Loucy (cell line): Measurements from ENCODE around the gene TACR1.

ENCODE experiments used
- H2AFZ ChIP-seq: fragments of 200-600 bp; sonication (generic); 2 replicates; pipeline ENCODE4 v1.6.0; 2016; ENCODE audit warnings: antibody characterized with exemption, mild to moderate bottlenecking, low read length, moderate library complexity
- H3F3A ChIP-seq: fragments of 200-600 bp; 2 replicates; pipeline ENCODE4 v1.6.0; 2016; ENCODE audit warnings: antibody characterized with exemption, low read depth, mild to moderate bottlenecking
- H3K27me3 ChIP-seq: fragments of 200-600 bp; sonication (generic); 2 replicates; pipeline ENCODE4 v1.6.1; 2014; ENCODE audit warnings: low read length, mild to moderate bottlenecking; ENCODE audit not compliant: insufficient read depth, poor library complexity, severe bottlenecking
- H3K36me3 ChIP-seq: fragments of 200-600 bp; sonication (generic); 2 replicates; pipeline ENCODE4 v1.6.1; 2016; ENCODE audit warnings: low read length; ENCODE audit not compliant: insufficient read depth
- H3K4me1 ChIP-seq: fragments of 200-600 bp; sonication (generic); 2 replicates; pipeline ENCODE4 v1.5.1; 2014; ENCODE audit warnings: low read length, mild to moderate bottlenecking; ENCODE audit not compliant: insufficient read depth, poor library complexity, severe bottlenecking
- H3K4me2 ChIP-seq: fragments of 200-600 bp; sonication (generic); 2 replicates; pipeline ENCODE4 v1.6.0; 2014; ENCODE audit warnings: antibody characterized with exemption, low read length, low read depth, mild to moderate bottlenecking; ENCODE audit not compliant: poor library complexity, severe bottlenecking
- H3K4me3 ChIP-seq: fragments of 200-600 bp; sonication (generic); 2 replicates; pipeline ENCODE4 v1.5.1; 2014; ENCODE audit warnings: low read length, mild to moderate bottlenecking, mixed read lengths; ENCODE audit not compliant: poor library complexity, severe bottlenecking
- H3K79me2 ChIP-seq: fragments of 200-600 bp; sonication (generic); 2 replicates; pipeline ENCODE4 v1.6.1; 2014; ENCODE audit warnings: low read length; ENCODE audit not compliant: insufficient read depth
- H3K9ac ChIP-seq: fragments of 200-600 bp; sonication (generic); 2 replicates; pipeline ENCODE4 v1.6.0; 2014; ENCODE audit warnings: mild to moderate bottlenecking, low read depth, low read length, moderate library complexity; ENCODE audit not compliant: poor library complexity, severe bottlenecking
- H3K9me2 ChIP-seq: fragments of 200-600 bp; sonication (generic); replicated peaks from 2 replicates; pipeline ENCODE4 v1.6.1; 2016; ENCODE audit warnings: low read depth, low read length, mixed read lengths
- H3K9me3 ChIP-seq: fragments of 200-600 bp; sonication (generic); 2 replicates; pipeline ENCODE4 v1.6.1; 2014; ENCODE audit warnings: mild to moderate bottlenecking, antibody characterized with exemption, low read length, low read depth; ENCODE audit not compliant: insufficient read depth
- H4K20me1 ChIP-seq: fragments of 200-600 bp; sonication (generic); 2 replicates; pipeline ENCODE4 v1.6.0; 2014; ENCODE audit warnings: antibody characterized with exemption, low read length, mild to moderate bottlenecking; ENCODE audit not compliant: insufficient read depth, poor library complexity, severe bottlenecking
- CTCF ChIP-seq: fragments of 200-600 bp; sonication (generic); conservative IDR thresholded peaks from 2 replicates; pipeline ENCODE4 v1.5.1; 2014; ENCODE audit warnings: mild to moderate bottlenecking, antibody characterized with exemption, low read length
- EZH2phosphoT487 ChIP-seq: fragments of 200-600 bp; IDR thresholded peaks from 2 replicates; pipeline ENCODE4 v1.6.1; 2018; ENCODE audit warnings: antibody characterized with exemption, mild to moderate bottlenecking, moderate library complexity, borderline replicate concordance

TACR1 gene

GRCh38 chr2:75133621-75134570 lies 65.4 kb downstream of the TACR1 start:
- H3K4me3 ChIP-seq, result no peak overlapping the region
- no peaks in the 10 kb centered on the region for H3F3A ChIP-seq
- no peaks in the 10 kb centered on the region for H4K20me1 ChIP-seq
- H3K9me2 ChIP-seq, result no peaks in the 10 kb centered on the region
- no peak overlapping the region for H3K9ac ChIP-seq
- no peak overlapping the region for H3K4me2 ChIP-seq
- no peaks in the 10 kb centered on the region for H3K27me3 ChIP-seq
- H3K9me3 ChIP-seq, result no peaks in the 10 kb centered on the region
- no peak overlapping the region for H2AFZ ChIP-seq
- H3K4me1 ChIP-seq, result no peaks in the 10 kb centered on the region
- TF ChIP-seq CTCF (no peak), EZH2phosphoT487 (no peak)
- H3K36me3 ChIP-seq, result no peaks in the 10 kb centered on the region
- no peaks in the 10 kb centered on the region for H3K79me2 ChIP-seq

- H3K9ac ChIP-seq, result no peak overlapping the region
- H3K9me3 ChIP-seq, result no peaks in the 10 kb centered on the region
- no peak for TF ChIP-seq EZH2phosphoT487
- peak; percentile 65 for TF ChIP-seq CTCF
- H2AFZ ChIP-seq, result no peak overlapping the region
- no peaks in the 10 kb centered on the region for H3K36me3 ChIP-seq
- H3F3A ChIP-seq, result no peaks in the 10 kb centered on the region
- H3K4me3 ChIP-seq, result no peak overlapping the region
- H4K20me1 ChIP-seq, result no peaks in the 10 kb centered on the region
- H3K79me2 ChIP-seq, result no peaks in the 10 kb centered on the region
- no peaks in the 10 kb centered on the region for H3K4me1 ChIP-seq
- no peak overlapping the region for H3K4me2 ChIP-seq
- H3K9me2 ChIP-seq, result no peaks in the 10 kb centered on the region
- no peaks in the 10 kb centered on the region for H3K27me3 ChIP-seq
Observed at GRCh38 chr2:75130171-75130570, 69.1 kb downstream of the TACR1 start.

- H4K20me1 ChIP-seq, result no peaks in the 10 kb centered on the region
- no peaks in the 10 kb centered on the region for H3K36me3 ChIP-seq
- no peaks in the 10 kb centered on the region for H3K4me1 ChIP-seq
- no peak overlapping the region for H2AFZ ChIP-seq
- H3F3A ChIP-seq, result no peaks in the 10 kb centered on the region
- no peak overlapping the region for H3K4me2 ChIP-seq
- no peak overlapping the region for H3K9ac ChIP-seq
- TF ChIP-seq CTCF (no peak), EZH2phosphoT487 (no peak)
- H3K9me2 ChIP-seq, result no peaks in the 10 kb centered on the region
- no peaks in the 10 kb centered on the region for H3K27me3 ChIP-seq
- H3K79me2 ChIP-seq, result no peaks in the 10 kb centered on the region
- H3K9me3 ChIP-seq, result no peaks in the 10 kb centered on the region
- no peak overlapping the region for H3K4me3 ChIP-seq
Observed at GRCh38 chr2:75123876-75124275, 75.4 kb downstream of the TACR1 start.
